Muscle layer of colon (tissue), 2 donors: Measurements from ENCODE around the gene NDUFV2.

Source experiments
- H3K27ac ChIP-seq: one replicate; pipeline ENCODE4 v1.7.0; 2013; ENCODE audit warnings: low read depth, mild to moderate bottlenecking, low read length, moderate library complexity
- H3K27me3 ChIP-seq, 2 donors: one replicate each; pipeline ENCODE4 v1.7.0; 2013; ENCODE audit warnings: low read length in 2 of 2, mild to moderate bottlenecking in 2 of 2; ENCODE audit not compliant: insufficient read depth in 2 of 2, control insufficient read depth in 1 of 2
- H3K36me3 ChIP-seq: one replicate; pipeline ENCODE4 v1.7.0; 2013; ENCODE audit warnings: mild to moderate bottlenecking, low read length; ENCODE audit not compliant: insufficient read depth
- H3K4me1 ChIP-seq: one replicate; pipeline ENCODE4 v1.7.0; 2013; ENCODE audit warnings: mild to moderate bottlenecking, low read length; ENCODE audit not compliant: insufficient read depth
- H3K4me3 ChIP-seq, 2 donors: one replicate each; pipeline ENCODE4 v1.7.0; 2013; ENCODE audit warnings: low read length in 2 of 2, low read depth in 1 of 2, mild to moderate bottlenecking in 1 of 2, moderate library complexity in 1 of 2
- H3K9ac ChIP-seq: one replicate; pipeline ENCODE4 v1.7.0; 2013; ENCODE audit warnings: low read length
- H3K9me3 ChIP-seq: one replicate; pipeline ENCODE4 v1.7.0; 2013; ENCODE audit warnings: mild to moderate bottlenecking, low read length
- donor health status: abdominal sarcoma.
- donor health status: Adenocarcinoma of cecum.

NDUFV2 gene

GRCh38 chr18:9181275-9181674 is 78.8 kb downstream of the NDUFV2 start:
- Histone ChIP-seq H3K4me1 (peaks cover 38% of the 10 kb centered on the region), H3K9me3 (peaks cover 4% of the 10 kb centered on the region), H3K27me3 (no peaks in the 10 kb centered on the region), H3K9ac (no peak overlapping the region), H3K27ac (no peak overlapping the region), H3K4me3 (no peak overlapping the region), H3K36me3 (peaks cover 8% of the 10 kb centered on the region)

GRCh38 chr18:9182852-9183399 is 80.4 kb downstream of the NDUFV2 start:
- Histone ChIP-seq H3K9me3 (peaks cover 4% of the 10 kb centered on the region), H3K4me3 (no peak overlapping the region), H3K36me3 (peaks cover 11% of the 10 kb centered on the region), H3K4me1 (peaks cover 25% of the 10 kb centered on the region), H3K27me3 (no peaks in the 10 kb centered on the region), H3K27ac (no peak overlapping the region), H3K9ac (no peak overlapping the region)
